GM18511 (cell line): ENCODE results near the gene ADGRG6.

ENCODE experiments used
- ATAC-seq: cut with Tn5 transposase; IDR thresholded peaks from one replicate; pipeline ENCODE4 v1.9.1; 2021; ENCODE audit warnings: mild to moderate bottlenecking, moderate library complexity; ENCODE audit not compliant: unreplicated experiment

The ADGRG6 gene

DNA sequence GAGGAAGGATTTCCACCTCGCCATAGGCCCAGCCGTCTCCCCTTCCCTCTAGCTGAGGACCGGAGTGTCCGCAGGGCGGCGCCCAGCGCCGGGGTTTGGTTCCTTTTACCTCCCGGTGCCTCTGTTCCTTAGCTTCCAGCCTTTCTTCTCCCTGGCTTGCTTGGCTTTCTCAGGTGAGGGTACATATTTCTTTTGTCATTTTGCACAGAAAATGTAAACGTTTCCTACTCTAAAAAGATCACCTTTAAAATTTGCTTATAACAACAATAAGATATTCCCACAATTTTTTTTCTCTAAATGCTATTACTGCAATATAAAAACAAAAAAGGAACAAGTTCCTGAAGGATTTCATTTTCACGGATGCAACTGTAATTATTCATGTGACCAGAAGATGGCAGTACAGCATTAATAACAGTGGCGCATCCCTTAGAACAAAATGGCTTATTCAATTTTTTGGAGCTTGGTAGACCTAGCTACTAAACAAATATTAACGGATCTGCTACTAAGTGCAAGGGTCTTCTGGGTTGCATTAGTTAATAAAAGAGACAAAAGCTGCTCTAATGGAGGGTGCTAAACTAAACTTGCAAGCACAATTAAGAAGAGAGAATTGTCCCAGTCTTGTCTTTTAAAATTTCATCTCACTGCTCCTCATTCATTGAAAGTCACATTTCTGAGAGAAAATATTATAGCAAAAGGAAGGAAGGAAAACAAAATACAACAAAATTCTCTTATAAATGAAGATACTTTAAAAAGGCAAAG, 172.9 kb downstream of the ADGRG6 start:
- peak; percentile 68 for ATAC-seq

DNA sequence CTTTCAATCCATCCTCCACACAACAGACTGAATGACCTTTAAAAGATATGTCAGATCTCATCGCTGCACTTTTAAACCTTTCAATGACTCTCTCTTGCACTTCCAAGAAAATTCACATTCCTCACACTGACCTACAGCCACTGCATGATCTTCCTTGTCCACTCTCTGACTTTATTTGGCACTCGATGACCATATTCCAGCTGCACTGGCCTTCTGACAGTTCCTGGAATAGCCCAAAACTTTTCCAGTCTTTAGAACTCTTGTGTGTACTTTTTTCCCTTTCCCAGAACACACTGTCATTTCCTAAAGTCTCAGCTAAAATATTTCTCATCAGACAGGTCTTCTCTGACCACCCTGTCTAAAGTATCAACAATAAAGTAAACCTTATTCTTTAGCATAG, 174.6 kb downstream of the ADGRG6 start:
- ATAC-seq = no peak

DNA sequence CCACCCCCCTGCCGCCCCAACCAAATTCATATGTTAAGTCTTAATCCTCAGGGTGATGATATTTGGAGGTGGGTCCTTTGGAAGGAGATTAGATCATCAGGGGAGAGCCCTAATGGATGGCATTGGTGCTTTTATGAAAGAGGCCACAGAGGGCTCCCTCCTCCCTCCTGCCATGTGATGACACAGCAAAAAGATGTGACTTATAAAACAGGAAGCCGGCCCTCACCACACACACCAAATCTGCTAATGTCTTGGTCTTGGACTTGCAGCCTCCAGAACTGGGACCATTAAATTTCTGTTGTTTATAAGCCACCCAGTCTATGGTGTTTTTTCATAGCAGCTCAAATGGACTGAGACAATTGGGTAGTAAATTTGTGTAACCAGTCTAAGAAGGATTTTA, 176.3 kb downstream of the ADGRG6 start:
- ATAC-seq = peak; percentile 50

DNA sequence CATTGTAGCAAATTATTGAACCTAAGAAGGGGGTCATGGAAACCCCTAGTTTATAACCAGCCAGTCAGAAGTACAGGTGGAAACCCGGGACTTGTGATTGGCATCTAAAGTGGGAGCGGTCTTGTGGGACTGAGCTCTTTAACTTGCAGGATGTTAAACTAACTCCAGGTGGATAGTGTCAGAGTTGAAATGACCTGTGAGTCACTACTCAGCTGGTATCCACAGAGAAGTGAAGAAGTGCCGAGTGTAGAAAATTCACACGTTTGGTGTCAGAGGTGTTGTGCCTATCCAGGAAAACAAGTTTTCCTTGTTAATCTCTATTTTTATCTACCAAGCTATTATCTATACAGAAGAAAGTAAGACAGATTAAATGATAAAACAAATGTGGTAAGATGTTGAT, 179.7 kb downstream of the ADGRG6 start:
- no peak for ATAC-seq

DNA sequence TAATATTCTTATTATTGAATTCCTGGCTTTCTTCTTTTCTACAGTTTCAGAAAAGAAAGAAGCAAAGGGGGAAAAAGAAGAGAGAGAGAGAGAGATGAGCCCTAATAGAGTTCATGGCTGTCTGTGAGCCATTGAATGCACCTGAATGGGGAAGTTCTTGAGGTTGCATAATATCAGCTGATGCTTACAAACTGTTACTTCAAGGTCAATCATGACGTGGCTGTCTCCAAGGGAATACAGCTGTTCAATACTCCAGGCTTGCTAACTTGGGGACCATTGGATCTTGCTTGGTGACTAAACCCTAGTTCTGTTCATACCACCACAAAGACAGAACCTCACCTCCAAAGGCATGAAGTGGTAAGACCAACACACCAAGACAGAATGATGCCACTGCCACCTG, 180.4 kb downstream of the ADGRG6 start:
- ATAC-seq = no peak

DNA sequence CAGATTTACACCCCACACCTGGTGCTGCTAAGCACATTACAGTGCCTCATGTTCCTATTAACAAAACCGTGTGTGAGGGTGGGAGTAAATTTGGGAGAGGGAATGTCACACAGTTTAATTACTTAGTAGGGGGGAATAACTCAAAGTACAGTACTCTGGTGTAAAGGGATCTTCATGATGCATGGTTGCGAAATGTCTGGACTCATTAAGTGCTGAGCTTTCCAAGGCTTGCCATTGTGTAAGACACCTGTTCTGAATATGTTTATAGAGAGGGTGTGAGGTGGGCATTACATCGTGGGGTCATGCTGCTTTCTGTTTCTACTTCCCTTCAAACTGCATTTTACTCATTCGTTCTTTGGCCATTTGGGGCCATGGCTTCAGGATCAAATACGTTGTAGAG, 181.2 kb downstream of the ADGRG6 start:
- ATAC-seq = no peak

DNA sequence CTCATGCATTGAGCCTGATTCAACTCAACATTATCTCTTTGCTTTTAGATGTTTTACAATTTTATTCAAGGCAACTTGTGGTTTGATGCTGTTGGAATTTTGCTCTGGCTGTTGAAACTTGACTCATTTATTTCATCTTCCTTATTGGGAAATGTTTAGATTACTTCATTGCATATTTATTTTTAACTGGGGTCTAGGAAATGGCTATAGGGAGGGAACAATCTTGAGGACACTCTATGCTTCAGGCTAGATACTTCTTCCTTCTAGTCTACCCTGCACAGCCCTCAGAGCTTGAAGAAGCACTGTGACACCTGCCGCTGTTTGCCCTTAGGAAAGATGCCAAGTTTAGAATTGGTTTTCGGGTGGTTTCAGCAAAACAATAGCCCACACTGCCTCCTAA, 183.4 kb downstream of the ADGRG6 start:
- ATAC-seq = no peak

DNA sequence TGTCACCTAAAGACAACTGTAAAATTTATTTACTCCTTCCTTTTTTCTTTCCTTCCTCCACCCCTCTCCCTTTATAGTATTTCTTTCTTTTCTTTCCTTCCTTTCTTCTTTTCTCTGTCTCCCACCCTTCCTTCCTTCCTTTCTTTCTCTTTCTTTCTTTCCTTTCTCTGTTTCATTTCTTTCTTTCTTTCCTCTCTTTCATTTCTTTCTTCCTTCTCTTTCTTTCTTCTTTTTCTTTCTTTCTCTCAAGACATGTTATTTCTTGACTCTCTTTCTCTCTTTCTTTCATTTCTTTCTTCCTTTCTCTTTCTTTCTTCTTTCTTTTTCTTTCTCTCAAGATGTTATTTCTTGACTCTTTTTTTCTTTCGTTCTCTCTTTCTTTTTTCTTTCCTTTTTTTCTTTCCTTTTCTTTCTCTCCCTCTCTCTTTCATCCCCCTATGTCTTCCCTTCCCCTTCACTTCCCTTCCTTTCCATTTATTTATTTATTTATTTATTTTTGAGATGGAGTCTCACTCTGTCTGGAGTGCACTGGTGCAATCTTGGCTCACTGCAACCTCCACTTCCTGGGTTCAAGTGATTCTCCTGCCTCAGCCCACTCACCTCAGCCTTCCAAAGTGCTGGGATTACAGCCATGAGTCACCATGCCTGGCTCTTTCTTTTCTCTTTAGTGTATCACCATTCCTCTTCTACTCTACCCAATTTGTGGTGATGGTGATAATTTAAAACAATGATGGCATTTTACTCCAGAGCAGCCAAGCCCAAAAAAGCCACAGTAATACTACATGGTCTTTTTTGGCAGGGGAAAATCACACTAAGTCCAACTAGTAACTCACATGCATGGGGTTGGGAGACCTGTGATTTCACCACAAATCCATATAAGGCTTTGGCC, 188.2 kb downstream of the ADGRG6 start:
- no peak for ATAC-seq
